AG10803 (cell line): ENCODE data around the gene COL12A1.
"Not testable (repeated sequence)": the region's sequence is repeated elsewhere in the genome, so short reads cannot be mapped to it uniquely, and the experiment has no call there.

ENCODE experiments used
- DNase-seq: peaks from one replicate; pipeline ENCODE4 v3.0.0; 2010; ENCODE audit warnings: low read depth
- H3K4me3 ChIP-seq: 2 replicates; pipeline ENCODE4 v1.5.1; 2011; ENCODE audit warnings: mild to moderate bottlenecking, low read length, control low read depth
- TF ChIP-seq, protein P1 (sequence below): conservative IDR thresholded peaks from 2 replicates; pipeline ENCODE4 v1.5.1; 2011; ENCODE audit warnings: mild to moderate bottlenecking, low read length, control low read depth, inconsistent platforms

COL12A1 gene

DNA sequence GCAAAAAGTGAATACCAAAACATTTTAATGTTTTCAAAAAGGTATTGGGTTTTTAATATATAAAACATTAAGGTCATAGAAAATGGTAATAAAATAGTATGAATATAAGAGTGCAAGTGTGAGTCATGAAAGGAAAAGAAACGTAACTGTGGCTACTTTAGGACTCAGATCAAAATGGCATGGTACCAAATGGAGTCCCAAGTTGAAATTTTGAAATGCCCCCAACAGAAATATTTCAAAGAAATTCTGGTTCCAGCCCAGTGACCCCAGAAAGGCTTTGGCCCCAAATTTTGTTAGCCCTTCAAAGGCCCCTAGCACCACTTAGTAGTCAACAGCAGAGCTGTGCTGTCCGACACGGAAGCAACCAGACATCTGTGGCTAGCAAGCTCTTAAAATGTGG is 6.0 kb downstream of the COL12A1 start:
- TF ChIP-seq, protein P1, sequence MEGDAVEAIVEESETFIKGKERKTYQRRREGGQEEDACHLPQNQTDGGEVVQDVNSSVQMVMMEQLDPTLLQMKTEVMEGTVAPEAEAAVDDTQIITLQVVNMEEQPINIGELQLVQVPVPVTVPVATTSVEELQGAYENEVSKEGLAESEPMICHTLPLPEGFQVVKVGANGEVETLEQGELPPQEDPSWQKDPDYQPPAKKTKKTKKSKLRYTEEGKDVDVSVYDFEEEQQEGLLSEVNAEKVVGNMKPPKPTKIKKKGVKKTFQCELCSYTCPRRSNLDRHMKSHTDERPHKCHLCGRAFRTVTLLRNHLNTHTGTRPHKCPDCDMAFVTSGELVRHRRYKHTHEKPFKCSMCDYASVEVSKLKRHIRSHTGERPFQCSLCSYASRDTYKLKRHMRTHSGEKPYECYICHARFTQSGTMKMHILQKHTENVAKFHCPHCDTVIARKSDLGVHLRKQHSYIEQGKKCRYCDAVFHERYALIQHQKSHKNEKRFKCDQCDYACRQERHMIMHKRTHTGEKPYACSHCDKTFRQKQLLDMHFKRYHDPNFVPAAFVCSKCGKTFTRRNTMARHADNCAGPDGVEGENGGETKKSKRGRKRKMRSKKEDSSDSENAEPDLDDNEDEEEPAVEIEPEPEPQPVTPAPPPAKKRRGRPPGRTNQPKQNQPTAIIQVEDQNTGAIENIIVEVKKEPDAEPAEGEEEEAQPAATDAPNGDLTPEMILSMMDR = no peak
- H3K4me3 ChIP-seq = peak overlapping the region; percentile 34
- no peak for DNase-seq

DNA sequence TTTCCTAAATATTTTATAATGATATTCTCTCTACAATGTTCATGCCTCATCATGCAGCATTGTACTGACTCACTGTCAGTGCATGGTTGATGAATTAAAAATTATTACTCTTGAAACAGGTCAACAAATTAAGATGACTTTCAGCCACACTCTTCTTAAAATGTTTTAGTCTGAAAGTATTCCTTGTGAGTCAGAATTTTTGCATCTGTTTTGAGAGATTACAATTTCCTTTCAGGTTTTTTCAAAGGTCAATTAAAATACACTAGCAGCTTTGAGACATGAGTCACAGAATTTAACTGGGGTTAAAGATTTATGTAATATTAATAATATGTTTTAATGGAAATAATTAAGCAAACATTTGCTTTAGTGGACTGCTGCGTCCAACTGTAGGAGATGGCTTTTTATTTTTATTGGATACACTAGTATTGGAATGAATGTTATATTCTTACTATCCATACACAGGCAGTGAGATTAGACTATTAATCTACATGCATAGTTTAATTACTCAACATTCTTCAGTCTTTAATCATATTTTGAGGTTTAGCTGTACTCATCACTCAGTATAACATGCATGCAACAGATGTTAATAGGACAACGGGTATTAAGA is 9.7 kb downstream of the COL12A1 start:
- peak; percentile 82 for DNase-seq
- TF ChIP-seq, protein P1 = no peak
- H3K4me3 ChIP-seq = no peak overlapping the region

DNA sequence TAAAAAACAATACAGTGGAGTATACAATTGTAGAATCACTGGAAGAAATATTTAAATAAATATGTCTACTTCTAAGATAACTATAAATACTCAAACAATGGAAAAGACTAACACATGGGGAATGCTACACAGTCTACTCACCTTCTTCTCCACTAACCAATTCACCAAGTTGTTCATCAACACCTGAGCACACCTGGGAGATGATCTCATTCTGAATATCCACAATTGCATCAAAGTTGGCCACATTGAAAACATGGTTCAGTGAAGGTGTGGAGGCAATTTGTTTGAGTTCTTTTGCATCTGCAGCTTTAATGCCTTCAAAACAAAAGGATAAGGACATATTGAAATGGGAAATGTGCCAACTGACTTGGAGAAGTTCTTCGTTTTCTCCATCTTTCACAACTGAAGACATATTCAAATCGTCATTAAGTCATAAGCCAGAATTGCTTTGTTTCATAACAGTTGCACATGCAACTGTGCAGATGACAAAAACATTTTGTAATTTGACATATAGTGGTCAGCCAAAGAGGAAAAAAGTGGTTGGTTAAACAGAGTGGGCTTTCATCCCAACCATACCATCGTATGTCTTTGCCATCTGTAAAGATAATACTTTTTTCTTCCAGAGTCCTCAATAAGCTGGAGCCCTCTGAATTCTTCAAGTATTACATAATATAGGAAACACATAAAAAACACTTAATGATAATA is 17.5 kb downstream of the COL12A1 start:
- H3K4me3 ChIP-seq = no peak overlapping the region
- TF ChIP-seq, protein P1 = no peak
- no peak for DNase-seq

DNA sequence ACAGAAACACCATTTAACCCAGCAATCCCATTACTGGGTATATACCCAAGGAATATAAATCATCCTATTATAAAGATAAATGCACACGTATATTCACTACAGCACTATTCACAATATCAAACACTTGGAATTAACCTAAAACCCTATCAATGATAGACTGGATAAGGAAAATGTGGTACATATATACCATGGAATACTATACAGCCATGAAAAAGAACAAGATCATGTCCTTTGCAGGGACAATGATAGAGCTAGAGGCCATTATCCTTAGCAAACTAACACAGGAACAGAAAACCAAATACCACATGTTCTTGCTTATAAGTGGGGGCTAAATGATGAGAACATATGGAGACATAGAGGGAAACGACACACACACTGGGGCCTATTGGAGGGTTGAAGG is 19.3 kb downstream of the COL12A1 start:
- H3K4me3 ChIP-seq = not testable (repeated sequence)

DNA sequence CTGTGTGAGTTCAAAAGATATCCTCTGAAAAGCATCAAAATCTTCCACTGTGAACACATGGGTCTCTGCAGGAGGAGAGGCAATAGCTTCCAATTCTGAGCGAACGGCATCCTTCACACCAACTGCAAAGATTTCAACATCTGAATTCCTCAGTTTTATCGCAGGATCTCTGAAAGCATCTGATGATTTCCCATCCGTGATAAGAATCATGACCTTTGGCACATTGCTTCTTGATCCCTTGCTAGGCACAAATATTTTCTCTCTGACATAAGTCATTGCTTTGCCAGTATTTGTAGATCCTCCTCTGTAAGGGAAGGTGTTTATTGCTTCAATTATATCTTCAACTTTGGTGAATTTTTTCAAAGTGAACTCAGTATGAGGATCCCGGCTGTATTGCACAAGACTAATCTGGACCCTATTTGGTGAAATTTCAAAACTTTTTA is 22.7 kb downstream of the COL12A1 start:
- TF ChIP-seq, protein P1 = no peak
- H3K4me3 ChIP-seq = no peak overlapping the region
- peak; percentile 91 for DNase-seq

More for the DNA sequence above, 19.3 kb downstream of the COL12A1 start:
- DNase-seq = not testable (repeated sequence)

DNA sequence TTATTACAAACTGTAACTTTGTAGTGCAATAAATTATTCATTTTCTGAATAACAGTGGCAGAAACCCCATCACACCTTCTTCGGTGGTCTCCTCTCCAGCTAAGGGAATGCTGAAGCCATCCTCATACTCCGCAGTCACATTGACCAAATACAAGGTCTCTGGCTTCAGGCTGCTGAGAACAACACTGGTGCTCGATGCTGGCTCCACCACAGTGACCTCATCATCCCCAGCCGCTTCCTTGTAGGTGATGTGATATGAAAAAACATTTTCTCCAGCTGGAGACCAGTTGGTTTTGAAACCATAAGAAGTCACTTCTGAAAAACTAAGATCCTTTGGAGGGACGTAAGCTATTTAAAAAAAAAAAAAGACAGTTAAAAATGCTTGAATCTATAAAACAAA is 25.0 kb downstream of the COL12A1 start:
- DNase-seq = no peak
- no peak overlapping the region for H3K4me3 ChIP-seq
- TF ChIP-seq, protein P1 = no peak

DNA sequence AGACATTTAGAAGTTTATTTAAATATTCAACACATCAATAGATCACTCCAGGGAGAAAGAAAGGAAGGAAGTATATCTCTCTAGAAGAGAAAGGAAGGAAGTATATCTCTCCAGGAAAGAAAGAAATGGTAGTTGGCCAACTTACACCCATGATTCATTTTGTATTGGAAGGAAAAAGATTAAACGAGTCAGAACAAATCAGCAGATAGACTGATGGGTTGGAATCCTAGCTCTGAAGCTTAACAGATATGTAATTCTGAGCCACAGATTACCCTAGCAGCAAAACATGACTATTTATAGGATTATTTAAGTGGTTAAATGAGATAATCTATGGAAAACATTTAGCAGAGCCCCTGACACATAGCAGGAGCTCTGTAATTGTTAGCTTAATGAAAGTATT is 27.1 kb downstream of the COL12A1 start:
- no peak for DNase-seq
- H3K4me3 ChIP-seq = no peak overlapping the region
- TF ChIP-seq, protein P1 = no peak
